ENCODE measurements around the gene PLCB1. TPM values are rescaled to one million over a fixed set of nuclear protein-coding genes. Genes with fewer than 3 reads are reported as not detected.

Gene PLCB1
- total RNA-seq, 3 donors from 2014 or later, result 7.2 to 50.7 (median 8.8) TPM

DNA sequence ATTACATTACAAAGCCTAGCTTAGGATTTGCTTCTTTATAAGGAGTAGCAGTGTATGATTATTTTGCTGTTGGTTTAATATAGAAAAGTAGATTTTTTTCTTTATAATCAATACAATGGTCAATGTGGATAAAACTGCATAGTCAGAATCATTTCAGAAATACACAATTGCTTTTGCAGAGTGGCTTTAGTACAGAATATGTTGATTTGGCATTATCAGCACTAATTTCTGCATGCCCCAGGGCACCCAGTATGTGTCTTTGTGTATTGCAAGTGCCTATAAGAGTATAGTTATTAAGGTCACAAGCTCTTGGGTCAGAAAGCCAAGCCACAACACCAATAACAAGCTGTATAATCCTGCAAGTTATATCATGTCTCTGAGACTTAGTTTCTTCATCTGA is 258.4 kb downstream of the PLCB1 start:
- TF ChIP-seq, protein P1, sequence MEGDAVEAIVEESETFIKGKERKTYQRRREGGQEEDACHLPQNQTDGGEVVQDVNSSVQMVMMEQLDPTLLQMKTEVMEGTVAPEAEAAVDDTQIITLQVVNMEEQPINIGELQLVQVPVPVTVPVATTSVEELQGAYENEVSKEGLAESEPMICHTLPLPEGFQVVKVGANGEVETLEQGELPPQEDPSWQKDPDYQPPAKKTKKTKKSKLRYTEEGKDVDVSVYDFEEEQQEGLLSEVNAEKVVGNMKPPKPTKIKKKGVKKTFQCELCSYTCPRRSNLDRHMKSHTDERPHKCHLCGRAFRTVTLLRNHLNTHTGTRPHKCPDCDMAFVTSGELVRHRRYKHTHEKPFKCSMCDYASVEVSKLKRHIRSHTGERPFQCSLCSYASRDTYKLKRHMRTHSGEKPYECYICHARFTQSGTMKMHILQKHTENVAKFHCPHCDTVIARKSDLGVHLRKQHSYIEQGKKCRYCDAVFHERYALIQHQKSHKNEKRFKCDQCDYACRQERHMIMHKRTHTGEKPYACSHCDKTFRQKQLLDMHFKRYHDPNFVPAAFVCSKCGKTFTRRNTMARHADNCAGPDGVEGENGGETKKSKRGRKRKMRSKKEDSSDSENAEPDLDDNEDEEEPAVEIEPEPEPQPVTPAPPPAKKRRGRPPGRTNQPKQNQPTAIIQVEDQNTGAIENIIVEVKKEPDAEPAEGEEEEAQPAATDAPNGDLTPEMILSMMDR (IDR thresholded peaks at IDR 0.05), result no peak
- DNase-seq (no peak), ATAC-seq (no peak)
- Histone ChIP-seq H3K4me1 (ENCODE audit: low read depth) (no peaks in the 10 kb centered on the region), H3K36me3 (ENCODE audit: low read depth) (no peaks in the 10 kb centered on the region), H3K9me3 (no peaks in the 10 kb centered on the region), H3K4me3 (no peak overlapping the region)
- intact Hi-C loops (cut with DNase I, micrococcal nuclease), result no loop called here

DNA sequence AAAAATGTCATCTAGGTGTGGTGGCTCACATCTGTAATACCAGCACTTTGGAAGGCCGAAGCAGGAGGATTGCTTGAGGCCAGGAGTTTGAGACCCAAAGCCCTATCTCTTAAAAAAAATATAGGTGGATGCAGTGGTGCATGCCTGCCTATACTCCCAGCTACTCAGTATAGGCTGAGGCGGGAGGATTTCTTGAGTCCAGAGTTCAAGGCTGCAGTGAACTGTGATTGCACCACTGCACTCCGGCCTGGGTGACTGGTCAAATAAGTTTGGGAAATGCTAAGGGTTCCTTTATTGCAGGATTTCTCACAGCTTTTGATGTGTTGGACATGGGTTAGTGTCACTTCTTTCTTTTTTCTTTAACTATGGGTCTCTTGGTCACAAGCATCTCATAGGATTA is 261.3 kb downstream of the PLCB1 start:
- TF ChIP-seq, protein P1 (IDR thresholded peaks at IDR 0.05), result no peak
- ATAC-seq (no peak), DNase-seq (no peak)
- intact Hi-C loops (cut with DNase I, micrococcal nuclease), result no loop called here
- Histone ChIP-seq H3K9me3 (no peaks in the 10 kb centered on the region), H3K4me3 (no peak overlapping the region), H3K4me1 (ENCODE audit: low read depth) (no peaks in the 10 kb centered on the region), H3K36me3 (ENCODE audit: low read depth) (no peaks in the 10 kb centered on the region)

DNA sequence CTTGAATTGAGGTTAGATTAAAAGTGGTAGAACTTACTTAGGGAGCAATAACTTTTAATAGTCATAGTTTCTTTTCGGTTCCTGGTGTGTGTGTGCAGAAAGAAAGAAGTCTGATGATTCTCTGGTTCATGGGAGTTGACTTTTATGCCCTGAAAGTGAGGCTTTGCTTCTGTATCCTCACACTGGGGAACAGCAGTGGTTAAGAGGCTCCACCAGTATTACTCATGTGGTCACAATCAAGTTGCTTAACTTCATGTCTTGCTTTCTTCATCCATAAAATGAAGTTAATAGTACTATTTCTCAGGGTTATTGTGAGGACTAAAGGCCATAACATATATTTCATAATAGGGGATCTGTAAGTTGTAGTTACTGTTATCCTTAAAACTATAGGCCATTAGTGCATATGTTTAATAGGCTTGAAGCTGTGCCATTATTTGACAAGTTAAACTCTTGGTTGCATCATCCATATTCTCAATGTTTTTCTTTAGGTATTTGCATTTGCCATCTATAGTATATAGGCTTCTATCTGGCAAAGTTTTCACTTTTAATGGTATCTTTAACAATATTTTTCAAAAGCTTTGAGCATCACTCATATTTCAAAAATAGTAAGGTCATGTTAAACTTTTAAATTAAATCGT is 262.4 kb downstream of the PLCB1 start:
- TF ChIP-seq, protein P1 (IDR thresholded peaks at IDR 0.05), result no peak
- ATAC-seq, result no peak
- Histone ChIP-seq H3K4me1 (ENCODE audit: low read depth) (no peaks in the 10 kb centered on the region), H3K9me3 (no peaks in the 10 kb centered on the region), H3K36me3 (ENCODE audit: low read depth) (no peaks in the 10 kb centered on the region), H3K4me3 (no peak overlapping the region)
- intact Hi-C loops (cut with DNase I, micrococcal nuclease), result no loop called here
- no peak for DNase-seq

DNA sequence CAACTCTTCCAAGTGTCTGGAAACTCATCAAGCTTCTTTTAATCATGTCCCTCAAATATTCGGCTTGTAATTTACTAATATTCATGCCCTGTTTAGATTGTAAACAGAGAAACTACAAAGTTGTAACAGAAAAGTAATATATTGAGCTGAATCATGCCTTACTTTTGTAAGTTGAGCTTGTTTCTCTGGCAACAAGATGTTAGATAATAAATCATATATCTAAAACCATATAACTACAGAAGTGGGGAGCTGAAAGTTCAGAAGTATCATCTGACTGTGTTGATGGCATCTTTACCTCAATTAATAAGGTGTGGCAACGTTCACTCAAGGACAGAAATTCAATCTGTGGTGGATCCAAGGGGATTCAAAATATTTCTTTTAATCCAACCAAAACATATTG is 263.9 kb downstream of the PLCB1 start:
- H3K4me3 ChIP-seq, result no peak overlapping the region
- TF ChIP-seq, protein P1 (IDR thresholded peaks at IDR 0.05), result no peak
- DNase-seq, result no peak
- no peaks in the 10 kb centered on the region for H3K4me1 ChIP-seq (ENCODE audit: low read depth)
- no peaks in the 10 kb centered on the region for H3K9me3 ChIP-seq
- no peak for ATAC-seq
- H3K36me3 ChIP-seq (ENCODE audit: low read depth), result no peaks in the 10 kb centered on the region
- intact Hi-C loops (cut with DNase I, micrococcal nuclease), result no loop called here

DNA sequence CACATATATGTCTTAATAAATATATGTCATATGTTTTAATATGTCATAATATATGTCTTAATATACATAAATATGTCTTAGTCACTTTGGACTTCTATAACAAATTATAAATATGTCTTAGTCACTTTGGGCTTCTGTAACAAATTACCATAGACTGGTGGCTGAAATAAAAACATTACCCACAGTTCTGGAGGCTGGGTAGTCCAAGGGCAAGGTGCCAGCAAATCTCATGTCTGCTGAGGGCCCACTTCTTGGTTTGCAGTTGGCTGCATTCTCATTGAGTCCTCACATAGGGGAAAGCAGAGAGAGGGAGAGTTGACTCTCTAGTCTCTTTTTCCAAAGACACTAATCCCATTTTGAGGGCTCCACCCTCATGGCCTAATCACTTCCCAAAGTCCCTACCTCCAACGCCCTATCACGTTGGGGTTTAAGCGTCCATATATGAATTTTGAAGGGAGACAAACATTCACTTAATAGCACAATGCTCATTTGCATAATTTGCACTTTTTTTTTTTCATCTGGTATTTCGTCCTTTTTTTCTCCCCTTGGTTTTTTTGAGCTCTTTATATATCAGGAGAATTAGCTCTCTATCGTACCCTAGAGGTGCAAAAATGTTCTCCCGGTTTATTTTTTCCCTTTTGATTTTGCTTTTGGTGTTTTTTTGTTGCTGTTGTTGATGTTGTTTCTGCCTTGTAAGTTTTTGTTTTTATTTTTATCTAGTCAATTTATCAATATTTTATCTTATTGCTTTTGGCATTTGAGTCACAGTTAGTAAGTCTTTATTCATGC is 266.4 kb downstream of the PLCB1 start:
- H3K9me3 ChIP-seq, result no peaks in the 10 kb centered on the region
- no peak overlapping the region for H3K4me3 ChIP-seq
- no peaks in the 10 kb centered on the region for H3K4me1 ChIP-seq (ENCODE audit: low read depth)
- DNase-seq (no peak), ATAC-seq (no peak)
- intact Hi-C loops (cut with DNase I, micrococcal nuclease), result no loop called here
- H3K36me3 ChIP-seq (ENCODE audit: low read depth), result no peaks in the 10 kb centered on the region
- TF ChIP-seq, protein P1 (IDR thresholded peaks at IDR 0.05), result no peak

Data from mucosa of descending colon (tissue), 3 donors.